ENCODE results near the gene LYZL1.

DNA sequence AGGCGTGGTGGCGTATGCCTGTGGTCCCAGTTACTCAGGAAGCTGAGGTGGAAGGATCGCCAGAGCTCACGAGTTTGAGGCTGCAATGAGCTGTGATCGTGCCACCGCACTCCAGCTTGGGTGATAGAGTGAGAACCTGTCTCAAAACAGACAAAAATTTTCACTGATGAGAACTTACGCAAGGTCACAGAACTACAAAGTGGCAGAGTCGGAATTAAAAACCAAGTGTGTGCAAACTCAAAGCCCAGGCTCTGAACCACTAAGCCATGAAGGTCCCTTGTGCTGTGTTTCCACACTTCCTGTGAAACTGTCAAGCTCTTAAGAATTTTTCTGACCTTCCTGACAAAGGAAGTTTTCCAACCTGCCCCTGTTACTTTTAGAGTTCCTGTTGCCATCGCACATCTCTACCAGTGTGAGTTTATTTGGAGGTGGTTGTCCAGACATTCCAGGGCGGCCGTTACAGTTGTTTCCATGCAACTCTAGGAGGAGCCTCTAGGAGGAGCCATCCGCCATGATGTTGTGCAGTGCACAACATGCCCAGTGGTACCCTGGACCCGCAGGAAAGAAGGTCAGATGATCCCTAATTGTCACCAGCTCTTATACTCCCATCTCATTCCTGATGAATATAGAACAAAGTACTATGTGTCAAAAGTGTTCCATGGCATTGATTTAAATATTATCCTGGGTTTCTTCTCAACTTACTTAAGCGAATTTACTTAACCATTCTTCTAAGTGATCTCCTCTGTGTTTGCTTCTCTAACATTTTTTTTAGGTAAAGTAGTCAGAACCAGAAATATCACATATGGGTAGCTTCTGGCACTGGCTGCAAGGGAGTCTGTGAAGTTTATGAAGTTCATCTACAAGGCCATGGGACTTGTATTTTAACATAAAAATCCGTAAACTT is 49.0 kb upstream of the LYZL1 start:
- TF ChIP-seq, protein P1, sequence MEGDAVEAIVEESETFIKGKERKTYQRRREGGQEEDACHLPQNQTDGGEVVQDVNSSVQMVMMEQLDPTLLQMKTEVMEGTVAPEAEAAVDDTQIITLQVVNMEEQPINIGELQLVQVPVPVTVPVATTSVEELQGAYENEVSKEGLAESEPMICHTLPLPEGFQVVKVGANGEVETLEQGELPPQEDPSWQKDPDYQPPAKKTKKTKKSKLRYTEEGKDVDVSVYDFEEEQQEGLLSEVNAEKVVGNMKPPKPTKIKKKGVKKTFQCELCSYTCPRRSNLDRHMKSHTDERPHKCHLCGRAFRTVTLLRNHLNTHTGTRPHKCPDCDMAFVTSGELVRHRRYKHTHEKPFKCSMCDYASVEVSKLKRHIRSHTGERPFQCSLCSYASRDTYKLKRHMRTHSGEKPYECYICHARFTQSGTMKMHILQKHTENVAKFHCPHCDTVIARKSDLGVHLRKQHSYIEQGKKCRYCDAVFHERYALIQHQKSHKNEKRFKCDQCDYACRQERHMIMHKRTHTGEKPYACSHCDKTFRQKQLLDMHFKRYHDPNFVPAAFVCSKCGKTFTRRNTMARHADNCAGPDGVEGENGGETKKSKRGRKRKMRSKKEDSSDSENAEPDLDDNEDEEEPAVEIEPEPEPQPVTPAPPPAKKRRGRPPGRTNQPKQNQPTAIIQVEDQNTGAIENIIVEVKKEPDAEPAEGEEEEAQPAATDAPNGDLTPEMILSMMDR (IDR thresholded peaks at IDR 0.05) = peak in 2 of 7 experiments; percentile 8 to 13
- TF ChIP-seq POLR2A (IDR thresholded peaks at IDR 0.05) = no peak
